Measurements from ENCODE around the gene AURKAIP1.

DNA sequence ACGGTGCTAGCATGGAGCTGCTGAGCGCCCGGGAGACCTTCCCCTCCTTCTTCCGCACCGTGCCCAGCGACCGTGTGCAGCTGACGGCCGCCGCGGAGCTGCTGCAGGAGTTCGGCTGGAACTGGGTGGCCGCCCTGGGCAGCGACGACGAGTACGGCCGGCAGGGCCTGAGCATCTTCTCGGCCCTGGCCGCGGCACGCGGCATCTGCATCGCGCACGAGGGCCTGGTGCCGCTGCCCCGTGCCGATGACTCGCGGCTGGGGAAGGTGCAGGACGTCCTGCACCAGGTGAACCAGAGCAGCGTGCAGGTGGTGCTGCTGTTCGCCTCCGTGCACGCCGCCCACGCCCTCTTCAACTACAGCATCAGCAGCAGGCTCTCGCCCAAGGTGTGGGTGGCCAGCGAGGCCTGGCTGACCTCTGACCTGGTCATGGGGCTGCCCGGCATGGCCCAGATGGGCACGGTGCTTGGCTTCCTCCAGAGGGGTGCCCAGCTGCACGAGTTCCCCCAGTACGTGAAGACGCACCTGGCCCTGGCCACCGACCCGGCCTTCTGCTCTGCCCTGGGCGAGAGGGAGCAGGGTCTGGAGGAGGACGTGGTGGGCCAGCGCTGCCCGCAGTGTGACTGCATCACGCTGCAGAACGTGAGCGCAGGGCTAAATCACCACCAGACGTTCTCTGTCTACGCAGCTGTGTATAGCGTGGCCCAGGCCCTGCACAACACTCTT, 42.8 kb downstream of the AURKAIP1 start:
- TF ChIP-seq, protein P1, sequence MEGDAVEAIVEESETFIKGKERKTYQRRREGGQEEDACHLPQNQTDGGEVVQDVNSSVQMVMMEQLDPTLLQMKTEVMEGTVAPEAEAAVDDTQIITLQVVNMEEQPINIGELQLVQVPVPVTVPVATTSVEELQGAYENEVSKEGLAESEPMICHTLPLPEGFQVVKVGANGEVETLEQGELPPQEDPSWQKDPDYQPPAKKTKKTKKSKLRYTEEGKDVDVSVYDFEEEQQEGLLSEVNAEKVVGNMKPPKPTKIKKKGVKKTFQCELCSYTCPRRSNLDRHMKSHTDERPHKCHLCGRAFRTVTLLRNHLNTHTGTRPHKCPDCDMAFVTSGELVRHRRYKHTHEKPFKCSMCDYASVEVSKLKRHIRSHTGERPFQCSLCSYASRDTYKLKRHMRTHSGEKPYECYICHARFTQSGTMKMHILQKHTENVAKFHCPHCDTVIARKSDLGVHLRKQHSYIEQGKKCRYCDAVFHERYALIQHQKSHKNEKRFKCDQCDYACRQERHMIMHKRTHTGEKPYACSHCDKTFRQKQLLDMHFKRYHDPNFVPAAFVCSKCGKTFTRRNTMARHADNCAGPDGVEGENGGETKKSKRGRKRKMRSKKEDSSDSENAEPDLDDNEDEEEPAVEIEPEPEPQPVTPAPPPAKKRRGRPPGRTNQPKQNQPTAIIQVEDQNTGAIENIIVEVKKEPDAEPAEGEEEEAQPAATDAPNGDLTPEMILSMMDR (conservative IDR thresholded peaks at IDR 0.05 in 1 of 2, IDR thresholded peaks at IDR 0.05 in 1 of 2; ENCODE audit: low read depth in 1 of 2, low read length in 2 of 2): no peak
- TF ChIP-seq EZH2 (IDR thresholded peaks at IDR 0.05; ENCODE audit: low read length, missing control alignments): no peak
